ENCODE data around the gene MKNK1. TPM values are rescaled to one million over a fixed set of nuclear protein-coding genes. Genes with fewer than 3 reads are reported as not detected.

MKNK1 gene
- total and polyA plus RNA-seq, 2 experiments from 2014 or later, result 15.5 to 16.1 TPM

GRCh38 chr1:46516200-46516950, 87.7 kb downstream of the MKNK1 start:
- H4K20me1 ChIP-seq (ENCODE audit: insufficient read depth), result no peaks in the 10 kb centered on the region
- H3K79me2 ChIP-seq (ENCODE audit: insufficient read depth), result no peaks in the 10 kb centered on the region
- no peak overlapping the region for H3K4me3 ChIP-seq
- TF ChIP-seq EZH2phosphoT487 (IDR thresholded peaks at IDR 0.05; ENCODE audit: insufficient read depth, low read depth) (no peak), EZH2 (IDR thresholded peaks at IDR 0.05; ENCODE audit: insufficient read depth, poor library complexity, severe bottlenecking) (no peak)
- DNase-seq, result no peak
- no peak overlapping the region for H3K4me2 ChIP-seq (ENCODE audit: unreplicated experiment)
- H3K4me1 ChIP-seq (ENCODE audit: insufficient read depth), result peaks cover 17% of the 10 kb centered on the region
- no peaks in the 10 kb centered on the region for H3K27me3 ChIP-seq (replicated peaks; ENCODE audit: insufficient read depth)
- H3K9me2 ChIP-seq (ENCODE audit: insufficient read depth), result no peaks in the 10 kb centered on the region
- no peaks in the 10 kb centered on the region for H3K36me3 ChIP-seq (ENCODE audit: low read depth)
- H3K9me3 ChIP-seq (ENCODE audit: low read depth), result no peaks in the 10 kb centered on the region
- WGBS, 2 experiments (ENCODE audit: low coverage in 1 of 2, low lambda C conversion rate in 2 of 2, missing lambda C conversion rate in 2 of 2), result 80 to 83% methylated on average over 12 of the region's 12 CpGs
- H3K27ac ChIP-seq, result no peak overlapping the region
- H3K9ac ChIP-seq, result no peak overlapping the region
- no peak overlapping the region for H2AFZ ChIP-seq
- in situ Hi-C loops (cut with MboI), result no loop called here
- H3F3A ChIP-seq (ENCODE audit: insufficient read depth), result peaks cover 9% of the 10 kb centered on the region; the same call in 1 of the 2 replicates

- no peak overlapping the region for H2AFZ ChIP-seq
- peaks cover under 1% of the 10 kb centered on the region; the same call in 1 of the 2 replicates for H3F3A ChIP-seq (ENCODE audit: insufficient read depth)
- no peak for DNase-seq
- no peak overlapping the region for H3K9ac ChIP-seq
- in situ Hi-C loops (cut with MboI), result no loop called here
- TF ChIP-seq EZH2 (IDR thresholded peaks at IDR 0.05; ENCODE audit: insufficient read depth, poor library complexity, severe bottlenecking), result no peak
- TF ChIP-seq EZH2phosphoT487 (IDR thresholded peaks at IDR 0.05; ENCODE audit: insufficient read depth, low read depth), result no peak
- H4K20me1 ChIP-seq (ENCODE audit: insufficient read depth), result no peaks in the 10 kb centered on the region
- no peak overlapping the region for H3K27ac ChIP-seq
- no peaks in the 10 kb centered on the region for H3K27me3 ChIP-seq (replicated peaks; ENCODE audit: insufficient read depth)
- H3K4me1 ChIP-seq (ENCODE audit: insufficient read depth), result peaks cover 9% of the 10 kb centered on the region
- H3K4me2 ChIP-seq (ENCODE audit: unreplicated experiment), result no peak overlapping the region
- H3K4me3 ChIP-seq, result no peak overlapping the region
- no peaks in the 10 kb centered on the region for H3K9me2 ChIP-seq (ENCODE audit: insufficient read depth)
- no peaks in the 10 kb centered on the region for H3K36me3 ChIP-seq (ENCODE audit: low read depth)
- no peaks in the 10 kb centered on the region for H3K9me3 ChIP-seq (ENCODE audit: low read depth)
- H3K79me2 ChIP-seq (ENCODE audit: insufficient read depth), result no peaks in the 10 kb centered on the region
- 94 to 96% methylated on average over 6 of the region's 6 CpGs for WGBS, 2 experiments (ENCODE audit: low coverage in 1 of 2, low lambda C conversion rate in 2 of 2, missing lambda C conversion rate in 2 of 2)
Measured at GRCh38 chr1:46515576-46515975, 88.5 kb downstream of the MKNK1 start.

GRCh38 chr1:46513536-46513935, 90.5 kb downstream of the MKNK1 start:
- no peak overlapping the region for H2AFZ ChIP-seq
- no peak overlapping the region for H3K27ac ChIP-seq
- H3K9me3 ChIP-seq (ENCODE audit: low read depth), result no peaks in the 10 kb centered on the region
- H3K4me2 ChIP-seq (ENCODE audit: unreplicated experiment), result no peak overlapping the region
- H3K4me3 ChIP-seq, result no peak overlapping the region
- TF ChIP-seq EZH2phosphoT487 (IDR thresholded peaks at IDR 0.05; ENCODE audit: insufficient read depth, low read depth) (no peak), EZH2 (IDR thresholded peaks at IDR 0.05; ENCODE audit: insufficient read depth, poor library complexity, severe bottlenecking) (no peak)
- WGBS, 2 experiments (ENCODE audit: low coverage in 1 of 2, low lambda C conversion rate in 2 of 2, missing lambda C conversion rate in 2 of 2), result 83 to 85% methylated on average over 5 of the region's 5 CpGs
- in situ Hi-C loops (cut with MboI), result no loop called here
- peaks cover 8% of the 10 kb centered on the region for H3K4me1 ChIP-seq (ENCODE audit: insufficient read depth)
- H3F3A ChIP-seq (ENCODE audit: insufficient read depth), result no peaks in the 10 kb centered on the region
- no peaks in the 10 kb centered on the region for H3K79me2 ChIP-seq (ENCODE audit: insufficient read depth)
- no peaks in the 10 kb centered on the region for H3K27me3 ChIP-seq (replicated peaks; ENCODE audit: insufficient read depth)
- H3K9ac ChIP-seq, result no peak overlapping the region
- no peaks in the 10 kb centered on the region for H4K20me1 ChIP-seq (ENCODE audit: insufficient read depth)
- no peak for DNase-seq
- H3K36me3 ChIP-seq (ENCODE audit: low read depth), result no peaks in the 10 kb centered on the region
- no peaks in the 10 kb centered on the region for H3K9me2 ChIP-seq (ENCODE audit: insufficient read depth)

GRCh38 chr1:46512792-46513190, 91.3 kb downstream of the MKNK1 start:
- peaks cover 8% of the 10 kb centered on the region for H3K4me1 ChIP-seq (ENCODE audit: insufficient read depth)
- H3K9me2 ChIP-seq (ENCODE audit: insufficient read depth), result no peaks in the 10 kb centered on the region
- H3K79me2 ChIP-seq (ENCODE audit: insufficient read depth), result no peaks in the 10 kb centered on the region
- H3K27ac ChIP-seq, result no peak overlapping the region
- H4K20me1 ChIP-seq (ENCODE audit: insufficient read depth), result no peaks in the 10 kb centered on the region
- H3F3A ChIP-seq (ENCODE audit: insufficient read depth), result no peaks in the 10 kb centered on the region
- no peak overlapping the region for H2AFZ ChIP-seq
- DNase-seq, result no peak
- 60 to 63% methylated on average over 4 to 6 of the region's 6 CpGs for WGBS, 2 experiments (ENCODE audit: low coverage in 1 of 2, low lambda C conversion rate in 2 of 2, missing lambda C conversion rate in 2 of 2)
- H3K27me3 ChIP-seq (replicated peaks; ENCODE audit: insufficient read depth), result no peaks in the 10 kb centered on the region
- no peak overlapping the region for H3K9ac ChIP-seq
- no peak overlapping the region for H3K4me3 ChIP-seq
- in situ Hi-C loops (cut with MboI), result no loop called here
- TF ChIP-seq EZH2 (IDR thresholded peaks at IDR 0.05; ENCODE audit: insufficient read depth, poor library complexity, severe bottlenecking) (no peak), EZH2phosphoT487 (IDR thresholded peaks at IDR 0.05; ENCODE audit: insufficient read depth, low read depth) (no peak)
- no peaks in the 10 kb centered on the region for H3K36me3 ChIP-seq (ENCODE audit: low read depth)
- H3K9me3 ChIP-seq (ENCODE audit: low read depth), result no peaks in the 10 kb centered on the region
- H3K4me2 ChIP-seq (ENCODE audit: unreplicated experiment), result no peak overlapping the region
